ENCODE data around the gene PARD3B. TPM values are rescaled to one million over a fixed set of nuclear protein-coding genes. Genes with fewer than 3 reads are reported as not detected.

The PARD3B gene
- total RNA-seq, 1 experiment from 2014 or later, result 3.6 TPM

DNA sequence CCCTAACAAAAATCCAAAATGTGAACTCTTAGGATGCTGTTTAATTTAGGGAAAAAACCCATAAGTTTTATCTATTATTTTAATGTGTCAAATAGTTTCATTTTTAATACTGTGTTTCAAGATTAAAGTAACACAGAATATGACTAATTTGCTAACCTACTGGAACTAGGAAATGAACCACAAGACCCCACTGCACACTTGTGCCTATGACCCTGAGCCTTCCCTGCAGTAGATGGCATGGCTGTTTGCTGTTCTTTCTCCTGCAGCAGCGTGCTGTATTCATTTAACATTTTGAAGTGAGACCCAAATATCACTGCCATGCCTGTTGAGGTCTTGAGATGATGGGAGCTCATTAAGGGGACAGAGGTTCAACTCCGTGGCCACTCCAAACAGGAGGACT lies 571.9 kb downstream of the PARD3B start:
- no peaks in the 10 kb centered on the region for H3K36me3 ChIP-seq (ENCODE audit: control insufficient read depth, insufficient read depth, low read length)
- in situ Hi-C loops (cut with HindIII; ENCODE audit: low pct_unique_long_range_greater_than_20kb, low sequenced_read_pairs) (no loop called here), intact Hi-C loops (cut with micrococcal nuclease; ENCODE audit: unreplicated experiment) (no loop called here)
- no peak for DNase-seq (ENCODE audit: low read depth, low spot score)
- CTCF ChIA-PET, result no interaction called here
- POLR2A ChIA-PET, result no interaction called here
- no peak for ATAC-seq
- BruUV-seq (replicated peaks), result no TSS peak
- H3K27ac ChIP-seq (ENCODE audit: low read length), result no peak overlapping the region
- TF ChIP-seq, protein P1, sequence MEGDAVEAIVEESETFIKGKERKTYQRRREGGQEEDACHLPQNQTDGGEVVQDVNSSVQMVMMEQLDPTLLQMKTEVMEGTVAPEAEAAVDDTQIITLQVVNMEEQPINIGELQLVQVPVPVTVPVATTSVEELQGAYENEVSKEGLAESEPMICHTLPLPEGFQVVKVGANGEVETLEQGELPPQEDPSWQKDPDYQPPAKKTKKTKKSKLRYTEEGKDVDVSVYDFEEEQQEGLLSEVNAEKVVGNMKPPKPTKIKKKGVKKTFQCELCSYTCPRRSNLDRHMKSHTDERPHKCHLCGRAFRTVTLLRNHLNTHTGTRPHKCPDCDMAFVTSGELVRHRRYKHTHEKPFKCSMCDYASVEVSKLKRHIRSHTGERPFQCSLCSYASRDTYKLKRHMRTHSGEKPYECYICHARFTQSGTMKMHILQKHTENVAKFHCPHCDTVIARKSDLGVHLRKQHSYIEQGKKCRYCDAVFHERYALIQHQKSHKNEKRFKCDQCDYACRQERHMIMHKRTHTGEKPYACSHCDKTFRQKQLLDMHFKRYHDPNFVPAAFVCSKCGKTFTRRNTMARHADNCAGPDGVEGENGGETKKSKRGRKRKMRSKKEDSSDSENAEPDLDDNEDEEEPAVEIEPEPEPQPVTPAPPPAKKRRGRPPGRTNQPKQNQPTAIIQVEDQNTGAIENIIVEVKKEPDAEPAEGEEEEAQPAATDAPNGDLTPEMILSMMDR (IDR thresholded peaks at IDR 0.05), result no peak
- no peak for TF ChIP-seq SIN3A (IDR thresholded peaks at IDR 0.05; ENCODE audit: borderline replicate concordance, insufficient read depth, low read depth, low read length)
- TF ChIP-seq, protein P2, sequence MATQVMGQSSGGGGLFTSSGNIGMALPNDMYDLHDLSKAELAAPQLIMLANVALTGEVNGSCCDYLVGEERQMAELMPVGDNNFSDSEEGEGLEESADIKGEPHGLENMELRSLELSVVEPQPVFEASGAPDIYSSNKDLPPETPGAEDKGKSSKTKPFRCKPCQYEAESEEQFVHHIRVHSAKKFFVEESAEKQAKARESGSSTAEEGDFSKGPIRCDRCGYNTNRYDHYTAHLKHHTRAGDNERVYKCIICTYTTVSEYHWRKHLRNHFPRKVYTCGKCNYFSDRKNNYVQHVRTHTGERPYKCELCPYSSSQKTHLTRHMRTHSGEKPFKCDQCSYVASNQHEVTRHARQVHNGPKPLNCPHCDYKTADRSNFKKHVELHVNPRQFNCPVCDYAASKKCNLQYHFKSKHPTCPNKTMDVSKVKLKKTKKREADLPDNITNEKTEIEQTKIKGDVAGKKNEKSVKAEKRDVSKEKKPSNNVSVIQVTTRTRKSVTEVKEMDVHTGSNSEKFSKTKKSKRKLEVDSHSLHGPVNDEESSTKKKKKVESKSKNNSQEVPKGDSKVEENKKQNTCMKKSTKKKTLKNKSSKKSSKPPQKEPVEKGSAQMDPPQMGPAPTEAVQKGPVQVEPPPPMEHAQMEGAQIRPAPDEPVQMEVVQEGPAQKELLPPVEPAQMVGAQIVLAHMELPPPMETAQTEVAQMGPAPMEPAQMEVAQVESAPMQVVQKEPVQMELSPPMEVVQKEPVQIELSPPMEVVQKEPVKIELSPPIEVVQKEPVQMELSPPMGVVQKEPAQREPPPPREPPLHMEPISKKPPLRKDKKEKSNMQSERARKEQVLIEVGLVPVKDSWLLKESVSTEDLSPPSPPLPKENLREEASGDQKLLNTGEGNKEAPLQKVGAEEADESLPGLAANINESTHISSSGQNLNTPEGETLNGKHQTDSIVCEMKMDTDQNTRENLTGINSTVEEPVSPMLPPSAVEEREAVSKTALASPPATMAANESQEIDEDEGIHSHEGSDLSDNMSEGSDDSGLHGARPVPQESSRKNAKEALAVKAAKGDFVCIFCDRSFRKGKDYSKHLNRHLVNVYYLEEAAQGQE (IDR thresholded peaks at IDR 0.05; ENCODE audit: insufficient read depth in 1 of 2, low read depth in 2 of 2, low read length in 1 of 2), result no peak
- TF ChIP-seq TCF7L2 (IDR thresholded peaks at IDR 0.05; ENCODE audit: low read depth, low read length), result no peak
- no peak for TF ChIP-seq POLR2AphosphoS5 (IDR thresholded peaks at IDR 0.05; ENCODE audit: low read depth, low read length)
- H3K4me1 ChIP-seq (ENCODE audit: control insufficient read depth, insufficient read depth, low read length), result no peaks in the 10 kb centered on the region
- H3K9me3 ChIP-seq (ENCODE audit: control insufficient read depth, insufficient read depth, low read depth, low read length), result no peaks in the 10 kb centered on the region
- no peak overlapping the region for H3K4me3 ChIP-seq (ENCODE audit: low read depth in 2 of 2, low read length in 2 of 2)
- no peaks in the 10 kb centered on the region for H3K27me3 ChIP-seq (ENCODE audit: control insufficient read depth, insufficient read depth, low read length)

DNA sequence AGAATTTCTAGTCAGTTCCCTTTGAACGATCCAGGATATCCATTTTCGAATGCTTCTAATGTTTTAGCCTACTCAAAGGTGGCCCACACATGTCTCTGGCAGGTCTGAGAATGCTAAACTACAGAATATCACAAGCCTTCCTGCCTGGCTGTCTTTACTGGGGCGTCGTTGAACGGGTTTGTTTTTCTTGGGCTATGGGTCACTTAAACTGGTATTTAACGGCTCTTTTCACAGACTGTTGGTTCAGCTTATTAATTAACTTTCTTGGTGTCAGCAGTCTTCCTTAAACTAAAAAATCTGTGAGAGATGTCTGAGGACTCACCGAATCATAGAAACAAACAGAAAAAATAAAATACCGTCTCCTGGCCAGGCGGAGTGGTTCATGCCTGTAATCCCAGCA lies 573.9 kb downstream of the PARD3B start:
- intact Hi-C loops (cut with micrococcal nuclease; ENCODE audit: unreplicated experiment), result no loop called here
- Histone ChIP-seq H3K4me1 (ENCODE audit: control insufficient read depth, insufficient read depth, low read length) (no peaks in the 10 kb centered on the region), H3K9me3 (ENCODE audit: control insufficient read depth, insufficient read depth, low read depth, low read length) (no peaks in the 10 kb centered on the region), H3K27ac (ENCODE audit: low read length) (no peak overlapping the region), H3K27me3 (ENCODE audit: control insufficient read depth, insufficient read depth, low read length) (no peaks in the 10 kb centered on the region), H3K4me3 (ENCODE audit: low read depth in 2 of 2, low read length in 2 of 2) (no peak overlapping the region), H3K36me3 (ENCODE audit: control insufficient read depth, insufficient read depth, low read length) (no peaks in the 10 kb centered on the region)
- in situ Hi-C loops (cut with HindIII; ENCODE audit: low pct_unique_long_range_greater_than_20kb, low sequenced_read_pairs), result no loop called here
- DNase-seq (ENCODE audit: low read depth, low spot score) (no peak), ATAC-seq (no peak)
- CTCF ChIA-PET, result no interaction called here
- TF ChIP-seq POLR2AphosphoS5 (IDR thresholded peaks at IDR 0.05; ENCODE audit: low read depth, low read length) (no peak), SIN3A (IDR thresholded peaks at IDR 0.05; ENCODE audit: borderline replicate concordance, insufficient read depth, low read depth, low read length) (no peak), TCF7L2 (IDR thresholded peaks at IDR 0.05; ENCODE audit: low read depth, low read length) (no peak)
- TF ChIP-seq, protein P1 (IDR thresholded peaks at IDR 0.05), result no peak
- TF ChIP-seq, protein P2 (IDR thresholded peaks at IDR 0.05; ENCODE audit: insufficient read depth in 1 of 2, low read depth in 2 of 2, low read length in 1 of 2), result no peak
- POLR2A ChIA-PET, result no interaction called here
- no TSS peak for BruUV-seq (replicated peaks)

Measured in Panc1 (cell line).